HEK293T (cell line): ENCODE results near the gene DPYSL4.
"Not testable (repeated sequence)": the region's sequence is repeated elsewhere in the genome, so short reads cannot be mapped to it uniquely, and the experiment has no call there.

Experiments used
- CTCF ChIA-PET: fragments of 350-600 bp; formaldehyde crosslinking; extraction: SDS; loops from one replicate; lab custom pipeline; 2021; ENCODE audit warnings: antibody characterized with exemption, inconsistent platforms; lab: Yijun Ruan, JAX
- POLR2A ChIA-PET: fragments of 350-600 bp; formaldehyde crosslinking; extraction: SDS; loops from one replicate; lab custom pipeline; 2020; ENCODE audit warnings: antibody characterized with exemption, inconsistent platforms; lab: Yijun Ruan, JAX
- DNase-seq: peaks from one replicate; pipeline ENCODE4 v3.0.0; 2012; ENCODE audit warnings: mixed read lengths; ENCODE audit errors: extremely low spot score
- ARNT ChIP-seq: fragments of 450-650 bp; IDR thresholded peaks from 2 replicates; pipeline ENCODE4 v1.6.1; 2017; ENCODE audit warnings: mild to moderate bottlenecking
- BHLHE40 ChIP-seq: fragments of 450-650 bp; IDR thresholded peaks from 2 replicates; pipeline ENCODE4 v1.6.1; 2016; ENCODE audit warnings: mild to moderate bottlenecking, moderate library complexity, borderline replicate concordance
- CTBP1 ChIP-seq: fragments of 450-650 bp; IDR thresholded peaks from 2 replicates; pipeline ENCODE4 v1.6.1; 2016; ENCODE audit warnings: borderline replicate concordance
- ELF4 ChIP-seq: fragments of 450-650 bp; IDR thresholded peaks from 2 replicates; pipeline ENCODE4 v1.6.1; 2017; ENCODE audit warnings: antibody characterized with exemption
- FOXA1 ChIP-seq: fragments of 450-650 bp; IDR thresholded peaks from 2 replicates; pipeline ENCODE4 v1.6.1; 2016; ENCODE audit warnings: mild to moderate bottlenecking
- FOXK2 ChIP-seq: fragments of 450-650 bp; IDR thresholded peaks from 2 replicates; pipeline ENCODE4 v1.6.1; 2016; ENCODE audit warnings: mild to moderate bottlenecking
- FOXM1 ChIP-seq: fragments of 450-650 bp; IDR thresholded peaks from 2 replicates; pipeline ENCODE4 v1.6.1; 2017; ENCODE audit warnings: mild to moderate bottlenecking, borderline replicate concordance
- HDGF ChIP-seq: fragments of 450-650 bp; IDR thresholded peaks from 2 replicates; pipeline ENCODE4 v1.6.1; 2017; ENCODE audit warnings: antibody characterized with exemption, borderline replicate concordance
- L3MBTL2 ChIP-seq: fragments of 450-650 bp; conservative IDR thresholded peaks from 2 replicates; pipeline ENCODE4 v1.6.1; 2016; ENCODE audit warnings: mild to moderate bottlenecking
- LEF1 ChIP-seq: fragments of 450-650 bp; IDR thresholded peaks from 2 replicates; pipeline ENCODE4 v1.6.1; 2017; ENCODE audit warnings: mild to moderate bottlenecking, borderline replicate concordance
- NFRKB ChIP-seq: fragments of 450-650 bp; IDR thresholded peaks from 2 replicates; pipeline ENCODE4 v1.6.1; 2016; ENCODE audit warnings: mild to moderate bottlenecking, moderate library complexity
- PKNOX1 ChIP-seq: fragments of 450-650 bp; IDR thresholded peaks from 2 replicates; pipeline ENCODE4 v1.6.1; 2016
- SP1 ChIP-seq: fragments of 450-650 bp; IDR thresholded peaks from 2 replicates; pipeline ENCODE4 v1.6.1; 2017
- SUZ12 ChIP-seq: fragments of 450-650 bp; IDR thresholded peaks from 2 replicates; pipeline ENCODE4 v1.6.1; 2016; ENCODE audit warnings: mild to moderate bottlenecking
- TARDBP ChIP-seq: fragments of 450-650 bp; IDR thresholded peaks from 2 replicates; pipeline ENCODE4 v1.6.1; 2016
- ZNF384 ChIP-seq: fragments of 450-650 bp; IDR thresholded peaks from 2 replicates; pipeline ENCODE4 v1.6.1; 2016

Gene DPYSL4

GRCh38 chr10:132209130-132209529 is 22.4 kb downstream of the DPYSL4 start:
- ChIA-PET CTCF (no interaction called here), POLR2A (no interaction called here)
- TF ChIP-seq LEF1 (no peak), FOXM1 (no peak), PKNOX1 (no peak), ARNT (no peak), ZNF384 (no peak), L3MBTL2 (no peak)
- no peak for DNase-seq

DNA sequence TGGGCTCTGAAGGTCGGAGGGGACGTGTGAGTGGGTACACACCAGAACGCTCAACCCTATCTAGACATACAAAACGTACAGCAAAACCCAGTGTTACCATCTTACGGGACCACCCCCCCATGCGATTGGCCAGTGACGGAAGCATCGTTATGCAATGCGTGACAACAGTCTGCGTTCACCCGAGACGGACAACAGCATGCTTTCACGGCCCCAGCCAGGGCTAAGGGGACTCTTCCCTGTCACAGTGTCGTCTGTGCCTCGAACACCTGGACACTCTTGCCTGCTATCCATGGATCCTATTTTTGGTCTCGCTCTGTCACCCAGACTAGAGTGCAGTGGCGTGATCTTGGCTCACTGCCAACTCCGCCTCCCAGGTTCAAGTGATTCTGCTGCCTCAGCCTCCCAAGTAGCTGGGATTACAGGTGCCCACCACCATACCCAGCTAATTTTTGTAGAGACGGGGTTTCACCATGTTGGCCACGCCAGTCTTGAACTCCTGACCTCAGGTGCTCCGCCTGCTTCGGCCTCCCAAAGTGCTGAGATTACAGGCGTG is 23.3 kb downstream of the DPYSL4 start:
- CTCF ChIA-PET, result no interaction called here
- DNase-seq, result no peak
- TF ChIP-seq ARNT (no peak), ZNF384 (no peak), BHLHE40 (no peak), PKNOX1 (no peak), HDGF (no peak), SP1 (no peak), FOXA1 (no peak)
- POLR2A ChIA-PET, result no interaction called here

DNA sequence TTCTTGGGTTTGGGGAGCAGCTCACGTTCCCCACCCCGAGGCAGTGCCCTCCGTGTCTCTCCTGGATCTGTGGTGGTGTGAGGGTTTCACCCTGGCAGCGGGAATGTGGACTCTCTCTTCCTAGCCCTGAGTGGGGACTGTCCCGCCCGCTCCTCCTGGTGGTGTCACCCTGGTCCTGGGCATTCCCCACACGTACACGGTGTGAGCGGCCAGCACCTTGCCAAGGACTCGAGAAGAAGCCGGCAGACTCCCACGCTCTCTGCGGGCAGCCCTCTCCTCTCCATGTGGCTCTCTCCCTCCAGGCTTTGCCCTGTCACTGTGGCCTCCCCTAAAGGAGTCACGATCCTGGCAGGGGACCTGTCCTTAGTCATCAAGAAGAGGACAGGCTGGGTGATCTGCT is 24.0 kb downstream of the DPYSL4 start:
- no peak for TF ChIP-seq ELF4
- TF ChIP-seq PKNOX1, result no peak
- TF ChIP-seq TARDBP, result no peak
- no peak for TF ChIP-seq LEF1
- TF ChIP-seq ARNT, result no peak
- TF ChIP-seq FOXM1, result no peak
- TF ChIP-seq L3MBTL2, result no peak
- no peak for TF ChIP-seq ZNF384
- no peak for TF ChIP-seq FOXK2
- no peak for TF ChIP-seq CTBP1
- no peak for TF ChIP-seq FOXA1
- no peak for TF ChIP-seq SUZ12
- no peak for TF ChIP-seq NFRKB
- no peak for TF ChIP-seq HDGF
- TF ChIP-seq BHLHE40, result no peak
- TF ChIP-seq SP1, result no peak
- no peak for DNase-seq
- ChIA-PET CTCF (no interaction called here), POLR2A (no interaction called here)

- DNase-seq, result no peak
- ChIA-PET CTCF (no interaction called here), POLR2A (no interaction called here)
- TF ChIP-seq TARDBP (no peak), FOXK2 (no peak)
These were observed 24.5 kb downstream of the DPYSL4 start for GRCh38 chr10:132211246-132211645.

DNA sequence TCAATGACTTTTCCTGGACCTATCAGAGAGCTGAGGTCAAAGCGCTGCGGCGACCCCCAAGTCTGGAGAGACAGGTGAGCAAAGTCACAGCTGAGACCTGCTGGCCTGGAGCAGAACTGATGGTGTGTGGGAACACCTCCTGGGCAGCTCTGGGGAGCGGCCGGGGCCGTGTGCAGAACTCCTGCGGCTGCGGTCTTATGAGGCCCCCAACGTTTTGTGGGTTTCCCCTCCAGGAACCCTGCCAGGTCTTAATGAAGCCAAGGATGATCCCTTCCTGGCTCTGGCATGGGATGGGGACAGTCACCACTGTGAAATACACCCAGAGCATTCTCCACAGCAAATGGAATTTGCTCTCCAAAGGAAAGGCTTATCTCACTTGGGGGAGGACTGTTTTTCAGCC is 26.1 kb downstream of the DPYSL4 start:
- ChIA-PET CTCF (interaction anchor here (0.7 kb wide), 1 partner anchor 11 kb away, joined by 3 read pairs; no protein-coding TSS in a partner anchor), POLR2A (no interaction called here)
- TF ChIP-seq TARDBP (no peak), L3MBTL2 (no peak), SUZ12 (no peak), FOXA1 (no peak), BHLHE40 (no peak), FOXM1 (no peak), ARNT (no peak), HDGF (no peak), CTBP1 (no peak), ELF4 (no peak), PKNOX1 (no peak), NFRKB (no peak), SP1 (no peak), ZNF384 (no peak), LEF1 (no peak), FOXK2 (no peak)
- no peak for DNase-seq

DNA sequence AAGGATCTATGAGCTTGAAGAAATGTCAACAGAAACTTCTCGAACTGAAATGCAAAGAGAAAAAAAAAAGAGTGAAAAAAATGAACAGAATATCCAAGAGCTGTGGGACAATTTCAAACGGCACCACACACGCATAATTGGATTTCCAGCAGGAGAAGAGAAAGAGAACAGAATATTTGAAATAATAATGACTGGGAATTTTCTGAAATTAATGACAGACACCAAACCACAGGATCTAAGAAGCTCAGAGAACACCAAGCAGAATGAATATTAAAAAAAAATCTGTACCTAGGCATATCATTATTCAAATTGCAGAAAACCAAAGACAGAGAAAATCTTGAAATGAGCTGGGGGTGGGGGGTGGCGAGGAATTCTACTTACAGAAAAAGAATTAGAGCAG is 27.2 kb downstream of the DPYSL4 start:
- POLR2A ChIA-PET, result no interaction called here
- TF ChIP-seq ELF4 (no peak), SP1 (no peak), ZNF384 (no peak), LEF1 (no peak), BHLHE40 (no peak), L3MBTL2 (no peak), HDGF (no peak), CTBP1 (no peak), ARNT (no peak), TARDBP (no peak), FOXA1 (no peak), PKNOX1 (no peak), NFRKB (no peak), FOXM1 (no peak), SUZ12 (no peak), FOXK2 (no peak)
- CTCF ChIA-PET, result no interaction called here
- no peak for DNase-seq

DNA sequence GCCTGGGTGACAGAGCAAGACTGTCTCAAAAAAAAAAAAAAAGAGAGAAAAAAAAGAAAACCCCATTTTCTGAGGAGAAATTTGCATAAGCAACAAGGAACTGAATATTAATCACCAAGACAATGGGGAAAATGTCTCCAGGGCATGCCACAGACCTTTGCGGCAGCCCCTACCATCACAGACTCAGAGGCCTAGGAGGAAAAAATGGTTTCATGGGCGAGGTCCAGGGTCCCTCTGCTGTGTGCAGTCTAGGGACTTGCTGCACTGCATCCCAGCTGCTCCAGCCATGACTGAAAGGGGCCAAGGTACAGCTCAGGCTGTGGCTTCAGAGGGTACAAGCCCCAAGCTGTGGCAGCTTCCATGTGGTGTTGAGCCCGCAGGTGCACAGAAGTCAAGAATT is 29.7 kb downstream of the DPYSL4 start:
- POLR2A ChIA-PET, DNase-seq, CTCF ChIA-PET: not testable (repeated sequence)
